ENCODE results near the gene RPL13A. TPM values are rescaled to one million over a fixed set of nuclear protein-coding genes. Genes with fewer than 3 reads are reported as not detected.

RPL13A gene
- total and polyA plus RNA-seq, 2 of the 13 experiments (the other 11 are each of a cell fraction or from before 2014, with no cell fraction given): 2,601 to 3,407 TPM

GRCh38 chr19:49453013-49453756 is 34.2 kb upstream of the RPL13A start, which contains the start of gene ALDH16A1 (continued):
- TF ChIP-seq KLF16 (CRISPR knock-in tag; IDR thresholded peaks at IDR 0.05): no peak
- TF ChIP-seq CENPX (CRISPR knock-in tag; IDR thresholded peaks at IDR 0.05): no peak
- peak; percentile 70 for TF ChIP-seq ZNF619 (CRISPR knock-in tag; IDR thresholded peaks at IDR 0.05)
- no peak for TF ChIP-seq ZNF782 (CRISPR knock-in tag; IDR thresholded peaks at IDR 0.05; ENCODE audit: borderline replicate concordance)
- TF ChIP-seq ZNF367 (CRISPR knock-in tag; IDR thresholded peaks at IDR 0.05; ENCODE audit: borderline replicate concordance): no peak
- no peak for TF ChIP-seq SOX6 (IDR thresholded peaks at IDR 0.05)
- peak; percentile 46 for TF ChIP-seq SOX6 (CRISPR knock-in tag; IDR thresholded peaks at IDR 0.05)
- no peak for TF ChIP-seq ZNF7 (CRISPR knock-in tag; IDR thresholded peaks at IDR 0.05)
- TF ChIP-seq, protein P1, sequence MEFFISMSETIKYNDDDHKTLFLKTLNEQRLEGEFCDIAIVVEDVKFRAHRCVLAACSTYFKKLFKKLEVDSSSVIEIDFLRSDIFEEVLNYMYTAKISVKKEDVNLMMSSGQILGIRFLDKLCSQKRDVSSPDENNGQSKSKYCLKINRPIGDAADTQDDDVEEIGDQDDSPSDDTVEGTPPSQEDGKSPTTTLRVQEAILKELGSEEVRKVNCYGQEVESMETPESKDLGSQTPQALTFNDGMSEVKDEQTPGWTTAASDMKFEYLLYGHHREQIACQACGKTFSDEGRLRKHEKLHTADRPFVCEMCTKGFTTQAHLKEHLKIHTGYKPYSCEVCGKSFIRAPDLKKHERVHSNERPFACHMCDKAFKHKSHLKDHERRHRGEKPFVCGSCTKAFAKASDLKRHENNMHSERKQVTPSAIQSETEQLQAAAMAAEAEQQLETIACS (CRISPR knock-in tag; IDR thresholded peaks at IDR 0.05): no peak
- no peak for TF ChIP-seq NFAT5 (CRISPR knock-in tag; IDR thresholded peaks at IDR 0.05)
- no peak for TF ChIP-seq RBM22 (optimal IDR thresholded peaks at IDR 0.05; ENCODE audit: low read length)
- no peak for TF ChIP-seq ZBTB4 (CRISPR knock-in tag; IDR thresholded peaks at IDR 0.05; ENCODE audit: borderline replicate concordance)
- TF ChIP-seq ZSCAN21 (CRISPR knock-in tag; IDR thresholded peaks at IDR 0.05; ENCODE audit: borderline replicate concordance): no peak; the same call in 1 of the 2 replicates
- 0 out of 2 replicates have a peak, but pooled peaks have one; percentile 9 for TF ChIP-seq FOXJ3 (CRISPR knock-in tag; IDR thresholded peaks at IDR 0.05; ENCODE audit: borderline replicate concordance)
- peak; percentile 79; the same call in 1 of the 2 replicates for TF ChIP-seq AKAP8 (CRISPR knock-in tag; IDR thresholded peaks at IDR 0.05)
- no peak for TF ChIP-seq SALL2 (CRISPR knock-in tag; IDR thresholded peaks at IDR 0.05)
- TF ChIP-seq PAF1 (CRISPR knock-in tag; IDR thresholded peaks at IDR 0.05): no peak
- no peak for TF ChIP-seq HINFP (CRISPR knock-in tag; IDR thresholded peaks at IDR 0.05; ENCODE audit: low read depth)
- TF ChIP-seq ZMYM3 (CRISPR knock-in tag; IDR thresholded peaks at IDR 0.05): no peak

All from HepG2 (cell line).